GM19238 (cell line): ENCODE data around the gene NEK8.
"Not testable (repeated sequence)": the region's sequence is repeated elsewhere in the genome, so short reads cannot be mapped to it uniquely, and the experiment has no call there.

Experiments
- DNase-seq: peaks from one replicate; pipeline ENCODE4 v3.0.0; 2011; ENCODE audit warnings: low spot score; ENCODE audit not compliant: insufficient read length

Gene NEK8

DNA sequence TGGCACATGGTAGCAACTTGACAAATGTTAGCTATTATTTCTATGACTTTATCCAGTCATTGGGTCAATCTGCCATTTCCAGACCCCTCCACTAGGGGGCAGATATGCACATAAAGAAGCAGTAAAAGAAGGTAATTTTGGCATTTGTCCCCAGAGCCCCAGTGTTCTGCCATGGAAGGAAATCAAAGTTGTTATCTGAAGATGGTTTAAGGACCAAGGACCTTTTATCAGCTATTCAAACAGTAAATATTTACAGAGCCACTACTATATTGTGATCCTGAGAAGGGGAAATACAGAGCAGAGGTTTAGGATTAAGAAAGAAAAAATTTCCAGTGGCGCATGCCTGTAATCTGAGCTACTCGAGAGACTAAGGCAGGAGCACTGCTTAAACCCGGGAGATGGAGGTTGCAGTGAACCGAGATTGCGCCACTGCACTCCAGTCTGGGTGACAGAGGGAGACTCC, 35.2 kb downstream of the NEK8 start:
- DNase-seq: no peak

DNA sequence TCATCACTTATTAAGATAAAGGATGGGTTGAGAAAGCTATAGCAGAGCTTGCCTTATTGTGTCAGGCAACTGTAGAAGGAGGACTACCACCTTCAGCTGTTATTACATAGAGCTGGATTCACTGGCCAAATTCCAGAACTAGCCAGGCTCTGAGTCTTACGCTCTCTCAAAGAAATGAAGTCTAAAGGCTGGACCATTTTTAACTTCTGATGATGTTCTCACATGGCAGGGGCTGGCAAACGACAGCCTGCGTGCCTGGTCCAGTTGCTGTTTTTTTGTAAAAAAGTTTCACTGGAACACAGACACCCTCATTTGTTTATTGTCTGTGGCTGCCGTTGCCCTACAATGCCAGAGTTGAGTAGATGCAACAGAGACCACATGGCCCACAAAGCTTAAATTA, 36.5 kb downstream of the NEK8 start:
- DNase-seq: no peak

DNA sequence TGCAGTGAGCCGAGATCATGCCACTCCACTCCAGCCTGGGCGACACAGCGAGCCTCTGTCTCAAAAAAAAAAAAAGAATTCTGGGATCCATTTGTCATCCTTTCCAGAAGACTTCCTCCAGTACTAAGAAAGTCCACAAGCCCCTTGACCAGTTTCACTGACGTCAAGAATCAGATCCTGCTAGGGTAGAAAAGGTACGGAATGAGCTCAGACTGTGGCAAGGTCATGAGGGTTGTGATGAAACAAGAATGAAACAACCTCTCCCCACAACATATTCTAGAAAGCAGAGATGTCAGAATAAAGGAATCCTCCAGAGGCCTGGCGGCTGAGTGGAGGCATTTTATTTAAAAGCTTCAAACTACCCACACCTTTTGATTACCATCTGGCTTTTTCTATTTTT, 45.1 kb downstream of the NEK8 start:
- DNase-seq: no peak

DNA sequence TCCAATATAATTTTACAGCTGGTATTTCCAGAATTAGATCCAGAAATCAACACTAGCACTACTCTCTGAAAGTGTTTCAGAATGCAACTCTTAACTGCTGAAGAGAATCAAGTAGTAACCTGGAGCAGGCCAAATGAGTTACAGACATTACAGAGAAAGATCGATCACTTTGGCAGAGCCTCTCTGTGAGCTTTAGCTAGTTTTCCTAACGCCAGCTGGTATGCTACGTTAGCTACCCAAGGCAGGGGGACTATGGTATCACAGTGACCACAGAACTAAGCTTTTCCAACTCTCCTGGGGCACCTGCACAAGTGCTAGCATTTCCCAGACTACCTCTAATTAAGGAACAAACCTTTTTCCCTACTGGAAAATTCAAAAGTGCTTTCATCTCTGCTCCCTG, 45.6 kb downstream of the NEK8 start:
- DNase-seq: no peak

DNA sequence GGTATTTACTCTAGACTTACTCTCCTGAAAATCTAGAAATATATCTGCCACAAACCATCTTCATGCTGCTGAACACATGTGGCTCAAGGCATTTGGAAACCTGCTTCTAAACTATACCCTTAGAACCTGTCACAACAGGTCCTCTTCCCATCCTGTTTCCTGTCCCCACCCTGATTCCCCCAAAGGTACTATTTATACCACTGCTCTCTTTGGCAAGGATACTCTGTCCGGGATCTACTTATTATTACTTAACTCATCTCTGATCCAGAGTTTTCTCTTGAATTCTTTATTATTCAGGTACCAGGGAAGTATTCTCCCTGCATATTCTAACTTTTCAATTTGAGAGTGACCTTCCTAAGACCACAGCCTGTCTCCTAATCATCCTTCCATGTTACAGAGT, 48.6 kb downstream of the NEK8 start:
- DNase-seq: no peak

DNA sequence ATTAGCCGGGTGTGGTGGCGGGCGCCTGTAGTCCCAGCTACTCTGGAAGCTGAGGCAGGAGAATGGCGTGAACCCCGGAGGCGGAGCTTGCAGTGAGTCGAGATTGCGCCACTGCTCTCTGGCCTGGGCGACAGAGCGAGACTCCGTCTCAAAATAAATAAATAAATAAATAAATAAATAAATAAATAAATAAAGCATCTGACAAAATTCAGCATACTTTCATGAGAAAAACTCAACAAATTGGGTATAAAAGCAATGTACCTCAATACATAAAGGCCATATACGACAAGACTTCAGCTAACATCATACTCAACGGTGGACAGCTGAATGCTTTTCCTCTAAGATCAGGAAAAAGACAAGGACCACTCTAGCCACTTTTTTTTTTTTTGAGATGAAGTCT, 51.0 kb downstream of the NEK8 start:
- DNase-seq: not testable (repeated sequence)

DNA sequence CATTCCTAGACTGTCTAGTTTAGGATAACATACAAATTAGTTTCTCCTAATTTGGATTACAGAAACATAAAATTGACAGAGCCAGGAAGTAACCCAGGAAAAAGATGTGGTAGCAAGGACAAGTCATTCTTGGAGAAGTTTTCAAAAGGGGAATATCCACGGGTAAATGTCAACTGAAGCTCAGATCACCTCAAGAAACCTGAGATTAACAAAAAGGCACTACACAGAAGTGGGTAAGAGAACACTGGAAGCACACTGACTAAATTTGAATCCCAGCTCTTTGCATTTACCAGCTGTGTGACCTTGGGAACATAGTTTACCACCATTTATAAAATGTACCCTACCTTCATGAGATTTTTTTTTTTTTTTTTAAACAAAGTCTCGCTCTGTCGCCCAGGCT, 54.6 kb downstream of the NEK8 start:
- DNase-seq: no peak

DNA sequence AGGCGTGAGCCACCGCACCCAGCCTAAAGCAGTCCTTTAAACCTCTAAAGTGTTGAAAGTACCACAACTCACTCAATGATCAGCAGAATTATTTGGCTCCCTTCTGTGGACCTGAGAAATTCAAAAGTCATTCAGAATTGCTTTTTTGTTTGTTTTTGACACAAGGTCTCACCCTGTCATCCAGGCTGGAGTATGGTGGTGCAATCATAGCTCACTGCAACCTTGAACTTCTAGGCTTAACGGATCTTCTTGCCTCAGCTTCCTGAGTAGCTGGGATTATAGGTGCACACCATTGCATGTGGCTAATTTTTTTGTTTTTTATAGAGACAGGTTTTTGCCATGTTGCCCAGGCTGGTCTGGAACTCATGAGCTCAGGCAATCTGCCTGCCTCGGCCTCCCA, 59.5 kb downstream of the NEK8 start:
- DNase-seq: no peak
